Endodermal cell (in vitro differentiated cells): ENCODE results near the gene MMP15. TPM values are rescaled to one million over a fixed set of nuclear protein-coding genes. Genes with fewer than 3 reads are reported as not detected.

ENCODE experiments used
- DNase-seq: peaks from one replicate; pipeline ENCODE4 v3.0.0-alpha.2; 2017
- H3K27ac ChIP-seq: 2 replicates; pipeline ENCODE4 v1.5.1; 2013; ENCODE audit warnings: mild to moderate bottlenecking, low read depth, low read length, moderate library complexity
- H3K27me3 ChIP-seq: 2 replicates; pipeline ENCODE4 v1.6.1; 2013; ENCODE audit warnings: mild to moderate bottlenecking, low read length, moderate library complexity; ENCODE audit not compliant: insufficient read depth, control insufficient read depth, poor library complexity, severe bottlenecking
- H3K36me3 ChIP-seq: 2 replicates; pipeline ENCODE4 v1.7.0; 2013; ENCODE audit warnings: mild to moderate bottlenecking, low read length, moderate library complexity; ENCODE audit not compliant: control insufficient read depth, insufficient read depth
- H3K4me1 ChIP-seq: one replicate; pipeline ENCODE4 v1.7.0; 2013; ENCODE audit warnings: low read length; ENCODE audit not compliant: control insufficient read depth, insufficient read depth
- H3K4me3 ChIP-seq: 2 replicates; pipeline ENCODE4 v1.5.1; 2013; ENCODE audit warnings: mild to moderate bottlenecking, low read length, moderate library complexity
- H3K9ac ChIP-seq: 2 replicates; pipeline ENCODE4 v1.6.1; 2013; ENCODE audit warnings: mild to moderate bottlenecking, low read length, moderate library complexity; ENCODE audit not compliant: poor library complexity, severe bottlenecking; ENCODE audit errors: extremely low read depth
- H3K9me3 ChIP-seq: 2 replicates; pipeline ENCODE4 v1.6.1; 2013; ENCODE audit warnings: mild to moderate bottlenecking, low read length, moderate library complexity; ENCODE audit not compliant: control insufficient read depth
- H3K27ac Mint-ChIP-seq: 2 replicates; pipeline ENCODE4 v1.8.0; 2020; ENCODE audit warnings: mixed read lengths
- H3K27me3 Mint-ChIP-seq: 2 replicates; pipeline ENCODE4 v1.8.0; 2021; ENCODE audit warnings: mild to moderate bottlenecking, mixed read lengths; ENCODE audit not compliant: insufficient read depth
- H3K36me3 Mint-ChIP-seq: 2 replicates; pipeline ENCODE4 v1.8.0; 2020; ENCODE audit warnings: low read depth, mixed read lengths
- H3K4me1 Mint-ChIP-seq: 2 replicates; pipeline ENCODE4 v1.8.0; 2020; ENCODE audit warnings: mixed read lengths
- H3K4me3 Mint-ChIP-seq: 2 replicates; pipeline ENCODE4 v1.8.0; 2020; ENCODE audit warnings: mild to moderate bottlenecking, moderate library complexity, mixed read lengths
- H3K9me3 Mint-ChIP-seq: 2 replicates; pipeline ENCODE4 v1.8.0; 2020; ENCODE audit warnings: mild to moderate bottlenecking, mixed read lengths
- WGBS, 2 experiments: methylation state at CpG; one replicate each; pipeline versions ENCODE4 v1.1.5 to v1.1.7; 2013; ENCODE audit warnings: missing lambda C conversion rate in 2 of 2, mixed read lengths in 1 of 2; ENCODE audit not compliant: insufficient coverage in 1 of 2, insufficient read length in 1 of 2; 5-methylcytosine and 5-hydroxymethylcytosine counted together
- total RNA-seq, 2 donors: library from RNA; stranded (reverse); fragmentation: NEBNext Ultra II Directional in 1 of 2; extraction: Animal tissue kit (Norgen Biotek cat#: 25700) in 1 of 2; gene quantifications; 2 replicates in 1 of 2; 3 replicates in 1 of 2; pipeline ENCODE4 v1.2.1, GENCODE V29; 2021
- TF ChIP-seq, protein P1 (sequence below): fragments of 200-600 bp; sonication (generic); conservative IDR thresholded peaks from 2 replicates; pipeline ENCODE4 v1.5.0; 2021; ENCODE audit warnings: antibody characterized with exemption, mild to moderate bottlenecking

Gene MMP15
- total RNA-seq, 2 donors from 2014 or later = 99.8 to 105 TPM

- Histone ChIP-seq H3K27me3 (peaks cover 33% of the 10 kb centered on the region), H3K9me3 (no peaks in the 10 kb centered on the region), H3K4me3 (peak overlapping the region; percentile 81), H3K9ac (no peak overlapping the region), H3K36me3 (no peaks in the 10 kb centered on the region), H3K27ac (no peak overlapping the region), H3K4me1 (peaks cover 4% of the 10 kb centered on the region)
- peak; percentile 99 for DNase-seq
- no peaks in the 10 kb centered on the region for H3K36me3 Mint-ChIP-seq
- TF ChIP-seq, protein P1, sequence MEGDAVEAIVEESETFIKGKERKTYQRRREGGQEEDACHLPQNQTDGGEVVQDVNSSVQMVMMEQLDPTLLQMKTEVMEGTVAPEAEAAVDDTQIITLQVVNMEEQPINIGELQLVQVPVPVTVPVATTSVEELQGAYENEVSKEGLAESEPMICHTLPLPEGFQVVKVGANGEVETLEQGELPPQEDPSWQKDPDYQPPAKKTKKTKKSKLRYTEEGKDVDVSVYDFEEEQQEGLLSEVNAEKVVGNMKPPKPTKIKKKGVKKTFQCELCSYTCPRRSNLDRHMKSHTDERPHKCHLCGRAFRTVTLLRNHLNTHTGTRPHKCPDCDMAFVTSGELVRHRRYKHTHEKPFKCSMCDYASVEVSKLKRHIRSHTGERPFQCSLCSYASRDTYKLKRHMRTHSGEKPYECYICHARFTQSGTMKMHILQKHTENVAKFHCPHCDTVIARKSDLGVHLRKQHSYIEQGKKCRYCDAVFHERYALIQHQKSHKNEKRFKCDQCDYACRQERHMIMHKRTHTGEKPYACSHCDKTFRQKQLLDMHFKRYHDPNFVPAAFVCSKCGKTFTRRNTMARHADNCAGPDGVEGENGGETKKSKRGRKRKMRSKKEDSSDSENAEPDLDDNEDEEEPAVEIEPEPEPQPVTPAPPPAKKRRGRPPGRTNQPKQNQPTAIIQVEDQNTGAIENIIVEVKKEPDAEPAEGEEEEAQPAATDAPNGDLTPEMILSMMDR = no peak
- peaks cover 44% of the 10 kb centered on the region for H3K27me3 Mint-ChIP-seq
- no peaks in the 10 kb centered on the region for H3K9me3 Mint-ChIP-seq
- H3K27ac Mint-ChIP-seq = no peak overlapping the region
- peak overlapping the region; percentile 69 for H3K4me3 Mint-ChIP-seq
- WGBS, 2 experiments = 20 to 39% methylated on average over 31 to 64 of the region's 64 CpGs
- peaks cover 14% of the 10 kb centered on the region for H3K4me1 Mint-ChIP-seq
Measured at GRCh38 chr16:57984443-57985203, 40.9 kb upstream of the MMP15 start.

GRCh38 chr16:57985204-57986181 is 40.1 kb upstream of the MMP15 start:
- H3K4me3 Mint-ChIP-seq = peak overlapping the region; percentile 69
- DNase-seq = peak; percentile 75
- Histone ChIP-seq H3K27ac (no peak overlapping the region), H3K4me1 (peaks cover 4% of the 10 kb centered on the region), H3K27me3 (peaks cover 33% of the 10 kb centered on the region), H3K4me3 (peak overlapping the region; percentile 81), H3K36me3 (no peaks in the 10 kb centered on the region), H3K9ac (peak overlapping the region; percentile 25), H3K9me3 (no peaks in the 10 kb centered on the region)
- no peaks in the 10 kb centered on the region for H3K9me3 Mint-ChIP-seq
- TF ChIP-seq, protein P1 = no peak
- WGBS, 2 experiments = 7 to 9% methylated on average over 23 to 62 of the region's 62 CpGs
- no peaks in the 10 kb centered on the region for H3K36me3 Mint-ChIP-seq
- H3K27ac Mint-ChIP-seq = no peak overlapping the region
- H3K27me3 Mint-ChIP-seq = peaks cover 44% of the 10 kb centered on the region
- H3K4me1 Mint-ChIP-seq = peaks cover 14% of the 10 kb centered on the region

- Histone ChIP-seq H3K9me3 (no peaks in the 10 kb centered on the region), H3K36me3 (no peaks in the 10 kb centered on the region), H3K4me1 (peaks cover 4% of the 10 kb centered on the region), H3K27ac (no peak overlapping the region), H3K4me3 (peak overlapping the region; percentile 81), H3K9ac (no peak overlapping the region), H3K27me3 (peaks cover 33% of the 10 kb centered on the region)
- TF ChIP-seq, protein P1 = no peak
- 68 to 73% methylated on average over 6 to 8 of the region's 9 CpGs for WGBS, 2 experiments
- Mint-ChIP-seq H3K4me1 (peaks cover 14% of the 10 kb centered on the region), H3K27ac (no peak overlapping the region), H3K27me3 (peaks cover 44% of the 10 kb centered on the region), H3K4me3 (peak overlapping the region; percentile 69), H3K9me3 (no peaks in the 10 kb centered on the region), H3K36me3 (no peaks in the 10 kb centered on the region)
- peak; percentile 31 for DNase-seq
Measured at GRCh38 chr16:57986196-57986595, 39.4 kb upstream of the MMP15 start.
